NCI-H2081 (cell line): Measurements from ENCODE around the gene ZNF83.
"Not testable (repeated sequence)": the region's sequence is repeated elsewhere in the genome, so short reads cannot be mapped to it uniquely, and the experiment has no call there.

Experiments used
- DNase-seq, 2 experiments: peaks; one replicate each; lab custom pipeline; 2025; lab: John Stamatoyannopoulos, UW

Gene ZNF83

DNA sequence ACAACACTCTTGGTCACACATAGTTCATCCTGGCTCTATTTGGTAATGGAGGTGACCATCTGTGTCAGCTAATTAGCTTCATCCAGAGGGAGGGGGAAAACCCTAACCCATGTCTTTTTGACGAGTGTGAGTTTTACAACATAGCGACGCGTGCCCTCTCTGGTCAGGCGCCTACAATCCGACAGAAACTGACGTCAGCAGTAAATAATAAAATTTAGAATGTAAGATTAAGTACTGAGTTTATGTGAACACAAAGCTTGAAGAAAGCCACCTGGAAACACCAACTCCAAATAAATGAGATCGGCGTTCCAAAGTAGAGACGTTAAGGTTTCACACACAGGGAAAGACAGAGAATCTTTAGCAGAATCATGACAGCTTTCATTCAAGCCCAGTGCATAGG is 1.8 kb upstream of the ZNF83 start:
- DNase-seq = no peak

DNA sequence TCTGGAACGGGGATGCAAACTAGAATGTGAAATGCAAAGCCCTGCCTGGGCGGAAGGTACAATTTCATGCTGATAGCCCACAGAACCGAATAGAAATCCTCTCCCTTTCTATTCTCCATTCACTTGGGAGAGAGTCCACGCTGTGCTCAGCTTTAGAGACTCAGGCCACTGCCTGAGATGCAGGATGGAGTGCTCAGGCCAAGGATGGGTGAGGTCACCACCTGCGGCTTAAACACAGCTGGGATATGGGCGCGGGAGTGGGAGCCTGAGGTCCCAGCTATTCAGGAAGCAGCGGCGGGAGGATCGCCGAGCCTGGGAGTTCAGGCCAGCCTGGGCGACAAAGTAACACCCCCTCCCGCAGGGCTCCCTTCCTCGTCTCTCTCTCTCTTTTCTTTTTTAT is 446 bp upstream of the ZNF83 start:
- DNase-seq = no peak

DNA sequence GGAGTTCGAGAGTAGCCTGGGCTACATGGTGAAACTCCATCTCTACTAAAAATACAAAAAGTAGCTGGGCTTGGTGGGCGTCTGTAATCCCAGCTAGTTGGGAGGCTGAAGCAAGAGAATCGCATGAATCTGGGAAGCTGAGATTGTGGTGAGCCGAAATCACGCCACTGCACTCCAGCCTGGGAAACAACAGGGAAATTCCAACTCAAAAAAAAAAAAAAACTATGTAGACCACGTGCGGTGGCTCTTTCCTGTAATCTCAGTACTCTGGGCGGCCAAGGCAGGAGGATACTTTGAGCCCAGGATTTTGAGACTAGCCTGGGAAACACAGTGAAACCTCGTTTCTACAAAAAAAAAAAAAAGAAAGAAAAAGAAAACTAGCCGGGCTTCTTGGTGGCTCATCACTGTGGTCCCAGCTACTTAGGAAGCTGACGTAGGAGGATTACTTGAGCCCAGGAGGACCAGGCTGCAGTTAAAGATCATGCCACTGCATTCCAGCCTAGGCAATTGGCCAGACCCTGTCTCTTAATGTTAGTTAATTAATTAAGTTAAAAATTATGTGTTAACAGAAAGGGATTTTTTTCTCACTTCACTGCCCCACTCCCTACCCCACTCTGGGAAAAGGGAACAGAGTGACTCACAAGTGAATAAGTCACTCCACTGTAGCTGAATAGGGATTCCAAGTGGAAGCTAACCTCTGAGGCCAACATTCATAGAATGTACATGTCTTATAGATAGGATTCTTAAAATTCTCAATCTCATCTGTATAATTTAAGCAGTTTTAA is 2.2 kb downstream of the ZNF83 start:
- DNase-seq = no peak

DNA sequence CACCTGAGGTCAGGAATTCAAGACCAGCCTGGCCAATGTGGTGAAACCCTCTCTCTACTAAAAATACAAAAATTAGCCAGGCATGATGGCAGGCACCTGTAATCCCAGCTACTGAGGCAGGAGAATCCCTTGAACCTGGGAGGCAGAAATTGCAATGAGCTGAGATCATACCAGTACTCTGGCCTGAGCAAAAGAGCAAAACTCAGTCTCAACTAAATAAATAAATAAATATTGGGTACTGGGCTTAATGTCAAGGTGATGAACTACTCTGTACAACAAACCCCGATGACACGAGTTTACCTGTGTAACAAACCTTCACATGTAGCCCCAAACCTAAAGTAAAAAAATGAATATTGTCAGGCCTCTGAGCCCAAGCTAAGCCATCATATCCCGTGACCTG is 10.7 kb downstream of the ZNF83 start:
- DNase-seq = not testable (repeated sequence)

DNA sequence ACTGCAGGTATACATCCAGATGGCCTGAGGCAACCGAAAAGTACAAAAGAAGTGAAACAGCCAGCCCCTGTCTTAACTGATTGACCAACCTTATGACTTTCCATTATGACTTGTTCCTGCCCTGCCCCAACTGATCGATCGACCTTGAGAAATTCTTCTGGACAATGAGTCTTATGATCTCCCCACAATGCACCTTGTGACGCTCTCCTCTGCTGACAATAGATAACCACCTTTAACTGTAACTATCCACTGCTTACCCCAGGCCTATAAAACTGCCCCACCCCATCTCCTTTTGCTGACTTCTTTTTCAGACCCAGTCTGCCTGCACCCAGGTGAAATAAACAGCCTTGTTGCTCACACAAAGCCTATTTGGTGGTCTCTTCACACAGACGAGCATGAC is 11.2 kb downstream of the ZNF83 start:
- no peak for DNase-seq

DNA sequence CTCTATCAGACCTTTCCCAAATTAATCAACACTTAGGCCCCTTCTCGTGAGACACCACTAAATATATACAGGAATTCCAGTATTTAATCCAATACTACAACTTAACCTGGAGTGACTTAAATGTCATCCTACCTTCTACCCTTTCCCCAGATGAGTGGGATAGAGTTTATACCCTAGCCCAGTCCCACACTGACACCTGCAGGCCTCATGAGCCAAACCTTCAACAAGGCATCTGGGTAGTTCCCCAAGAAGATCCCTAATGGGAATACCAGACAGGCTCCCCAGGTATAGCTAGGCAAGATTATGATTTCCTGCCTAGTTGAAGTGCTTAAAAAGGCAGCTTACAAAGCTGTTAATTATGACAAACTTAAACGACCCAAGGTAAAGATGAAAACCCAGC is 15.9 kb downstream of the ZNF83 start:
- no peak for DNase-seq

DNA sequence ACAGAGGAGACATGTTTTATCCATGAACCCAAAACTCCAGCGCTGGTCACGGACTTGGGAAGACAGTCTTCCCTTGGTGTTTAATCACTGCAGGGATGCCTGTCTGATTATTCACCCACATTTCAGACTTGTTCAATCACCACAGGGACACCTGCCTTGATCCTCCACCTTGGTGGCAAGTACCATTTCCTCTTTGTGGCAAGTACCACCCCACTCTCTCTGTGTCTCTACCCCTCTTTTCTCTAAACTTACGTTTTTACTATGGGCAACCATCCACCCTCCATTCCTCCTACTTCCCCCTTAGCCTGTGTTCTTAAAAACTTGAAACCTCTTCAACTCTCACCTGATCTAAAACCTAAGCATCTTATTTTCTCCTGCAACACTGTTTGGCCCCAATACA is 16.8 kb downstream of the ZNF83 start:
- no peak for DNase-seq

DNA sequence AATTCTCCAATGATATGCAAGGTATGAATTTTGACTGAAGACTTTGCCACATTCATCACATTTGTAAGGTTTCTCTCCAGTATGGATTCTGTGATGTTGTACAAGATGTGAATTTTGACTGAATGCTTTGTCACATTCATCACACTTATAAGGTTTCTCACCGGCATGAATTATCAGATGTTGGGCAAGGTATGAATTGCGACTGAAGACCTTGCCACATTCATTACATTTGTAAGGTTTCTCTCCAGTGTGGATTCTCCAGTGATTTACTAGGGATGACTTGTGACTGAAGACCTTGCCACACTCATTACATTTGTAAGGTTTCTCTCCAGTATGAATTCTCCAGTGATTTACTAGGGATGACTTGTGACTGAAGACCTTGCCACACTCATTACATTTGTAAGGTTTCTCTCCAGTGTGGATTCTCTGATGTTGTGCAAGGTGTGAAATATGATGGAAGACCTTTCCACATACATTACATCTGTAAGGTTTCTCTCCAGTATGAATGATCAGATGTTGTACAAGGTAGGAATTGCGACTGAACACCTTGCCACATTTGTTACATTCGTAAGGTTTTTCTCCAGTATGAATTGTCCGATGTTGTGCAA is 24.8 kb downstream of the ZNF83 start:
- no peak for DNase-seq

DNA sequence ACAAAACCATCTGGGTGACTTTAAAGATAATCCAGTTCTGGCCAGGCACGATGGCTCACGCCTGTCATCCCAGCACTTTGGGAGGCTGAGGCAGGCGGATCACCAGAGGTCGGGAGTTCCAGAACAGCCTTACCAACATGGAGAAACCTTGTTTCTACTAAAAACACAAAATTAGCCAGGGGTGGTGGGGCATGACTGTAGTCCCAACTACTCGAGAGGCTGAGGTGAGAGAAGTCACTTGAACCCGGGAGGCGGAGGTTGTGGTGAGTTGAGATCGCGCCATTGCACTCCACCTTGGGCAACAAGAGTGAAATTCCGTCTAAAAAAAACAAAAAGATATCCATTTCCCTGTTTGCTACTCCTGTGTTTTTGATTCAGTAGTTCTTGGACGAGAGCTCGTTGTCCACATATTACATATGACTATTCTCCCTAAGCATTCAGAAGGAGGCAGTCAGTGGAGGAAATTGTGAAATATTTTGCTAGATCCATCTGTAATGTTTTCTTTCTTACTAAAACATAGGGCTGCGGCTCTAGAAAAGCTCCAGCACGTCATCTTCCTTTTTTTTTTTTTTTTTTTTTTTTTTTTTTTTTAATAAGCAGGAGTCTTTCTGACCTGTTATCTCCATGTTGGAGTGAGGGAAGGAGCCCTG is 34.5 kb downstream of the ZNF83 start:
- no peak for DNase-seq

DNA sequence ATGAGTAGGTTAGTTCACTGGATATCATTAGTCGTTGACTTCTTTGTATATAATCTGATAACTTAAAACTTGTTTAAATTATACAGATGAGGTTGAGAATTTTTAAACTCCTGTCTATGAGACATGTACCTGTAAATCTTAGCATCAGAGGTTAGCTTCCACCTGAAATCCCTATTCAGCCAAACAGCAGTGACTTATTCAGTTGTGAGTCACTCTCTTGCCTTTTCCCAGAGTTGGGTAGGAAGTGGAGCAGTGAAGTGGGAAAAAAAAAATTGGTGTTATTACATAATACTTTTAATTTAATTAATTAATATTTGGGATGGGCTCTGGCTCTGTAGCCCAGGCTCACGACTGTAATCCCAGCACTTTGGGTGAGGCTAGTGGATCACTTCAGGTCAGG is 35.2 kb downstream of the ZNF83 start:
- DNase-seq = no peak

DNA sequence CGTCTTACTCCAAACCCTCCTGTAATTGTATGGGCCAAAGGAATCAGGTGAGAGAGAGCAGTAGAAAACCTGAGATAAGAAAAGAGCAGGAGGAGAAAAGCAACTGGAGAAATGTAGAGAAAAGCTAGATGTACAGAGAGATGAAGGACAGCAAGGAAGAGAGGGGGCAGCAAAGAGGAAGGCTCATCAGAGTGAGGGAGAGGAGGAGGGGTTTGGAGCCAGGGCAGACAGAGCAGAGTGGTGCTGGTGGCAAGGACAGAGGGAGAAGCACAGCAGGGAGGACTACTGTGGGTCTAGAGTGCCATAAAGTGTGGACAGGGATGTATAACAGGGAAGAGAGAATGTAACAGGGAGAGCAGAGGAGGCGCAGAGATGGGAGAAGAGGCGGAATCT is 36.2 kb downstream of the ZNF83 start:
- not testable (repeated sequence) for DNase-seq

DNA sequence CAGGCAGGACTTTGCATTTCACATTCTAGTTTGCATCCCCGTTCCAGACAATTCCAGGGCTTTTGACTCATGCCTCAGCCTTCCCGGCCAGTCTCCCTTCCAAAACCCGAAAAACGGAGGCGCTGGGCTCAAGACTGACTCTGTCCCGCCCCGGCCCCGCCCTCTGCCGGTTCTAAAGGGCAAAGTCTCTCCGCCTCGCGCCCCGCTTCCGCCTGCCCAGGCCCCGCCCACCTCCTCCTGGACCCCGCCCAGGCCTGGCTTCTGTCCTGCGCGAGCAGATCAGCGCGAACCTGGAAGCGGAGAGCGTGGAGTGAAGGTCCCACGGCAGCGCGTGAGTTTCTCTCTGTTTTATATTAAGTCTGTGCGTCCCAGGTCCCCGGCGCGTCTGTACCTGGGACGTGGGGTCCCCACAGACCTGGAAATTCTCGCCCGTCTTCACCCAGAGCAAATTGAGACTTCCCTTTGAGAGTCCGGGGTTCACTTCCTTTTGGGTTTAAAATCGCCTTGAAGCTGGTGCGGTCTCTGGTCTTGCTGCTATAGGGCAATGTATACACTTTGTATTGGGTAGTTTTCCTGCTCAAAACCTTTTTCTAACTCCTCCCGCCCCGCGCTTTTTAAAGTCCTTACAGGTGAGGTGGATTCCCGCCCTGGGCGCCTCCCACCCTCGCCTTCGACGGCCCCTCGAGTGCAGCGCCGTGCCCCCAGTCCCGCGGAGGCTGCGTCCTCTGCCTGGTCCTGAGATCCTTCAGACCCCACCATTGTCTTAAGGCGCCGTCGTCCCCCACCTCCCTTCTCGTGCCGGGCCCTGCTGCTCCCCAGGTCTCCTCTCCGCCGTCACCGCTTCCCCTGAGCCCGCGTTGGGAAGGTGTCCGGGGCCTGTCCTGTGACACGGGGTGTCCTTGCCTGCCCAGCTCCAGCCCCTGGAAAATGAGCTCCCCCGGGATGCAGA is 36.9 kb downstream of the ZNF83 start:
- DNase-seq = peak; percentile 73 to 78

DNA sequence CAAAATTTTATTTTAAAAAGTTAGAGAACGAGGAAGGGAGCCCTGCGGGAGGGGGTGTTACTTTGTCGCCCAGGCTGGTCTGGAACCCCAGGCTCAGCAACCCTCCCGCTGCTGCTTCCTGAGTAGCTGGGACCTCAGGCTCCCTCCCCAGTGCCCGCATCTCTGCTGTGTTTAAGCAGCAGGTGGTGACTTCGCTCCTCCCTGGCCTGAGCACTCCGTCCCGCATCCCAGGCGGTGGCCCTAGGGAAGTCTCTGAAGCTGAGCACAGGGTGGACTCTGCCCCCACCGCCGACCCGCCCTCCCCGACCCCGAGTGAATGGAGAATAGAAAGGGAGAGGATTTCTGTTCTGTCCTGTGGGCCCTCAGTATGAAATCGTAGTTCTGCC is 37.5 kb downstream of the ZNF83 start:
- no peak for DNase-seq

DNA sequence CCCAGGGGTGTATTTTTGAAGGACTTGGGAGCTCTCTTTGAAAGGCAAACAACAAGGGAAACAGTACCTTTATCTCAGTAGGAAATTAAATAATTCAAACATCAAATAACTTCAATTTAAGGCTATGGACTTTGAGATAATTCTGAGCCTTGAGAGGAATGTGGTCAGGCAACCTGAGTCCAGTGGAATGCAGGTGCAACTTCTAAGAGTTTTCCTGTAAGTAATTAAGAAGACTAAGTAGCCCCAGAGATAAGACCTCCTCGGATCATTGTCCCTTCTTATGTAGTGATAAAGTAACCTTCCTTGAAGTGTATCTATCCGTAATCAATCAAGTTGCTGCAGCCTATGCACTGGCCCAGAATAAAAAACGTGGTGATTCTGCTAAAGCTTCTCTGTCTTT is 38.9 kb downstream of the ZNF83 start:
- no peak for DNase-seq

DNA sequence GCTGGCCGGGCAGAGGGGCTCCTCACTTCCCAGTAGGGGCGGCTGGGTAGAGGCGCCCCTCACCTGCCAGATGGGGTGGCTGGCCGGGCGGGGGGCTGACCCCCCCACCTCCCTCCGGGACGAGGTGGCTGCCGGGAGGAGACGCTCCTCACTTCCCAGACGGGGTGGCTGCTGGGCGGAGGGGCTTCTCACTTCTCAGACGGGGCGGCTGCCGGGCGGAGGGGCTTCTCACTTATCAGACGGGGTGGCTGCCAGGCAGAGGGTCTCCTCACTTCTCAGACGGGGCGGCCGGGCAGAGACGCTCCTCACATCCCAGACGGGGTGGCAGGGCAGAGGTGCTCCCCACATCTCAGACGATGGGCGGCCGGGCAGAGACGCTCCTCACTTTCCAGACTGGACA is 44.7 kb downstream of the ZNF83 start:
- not testable (repeated sequence) for DNase-seq

DNA sequence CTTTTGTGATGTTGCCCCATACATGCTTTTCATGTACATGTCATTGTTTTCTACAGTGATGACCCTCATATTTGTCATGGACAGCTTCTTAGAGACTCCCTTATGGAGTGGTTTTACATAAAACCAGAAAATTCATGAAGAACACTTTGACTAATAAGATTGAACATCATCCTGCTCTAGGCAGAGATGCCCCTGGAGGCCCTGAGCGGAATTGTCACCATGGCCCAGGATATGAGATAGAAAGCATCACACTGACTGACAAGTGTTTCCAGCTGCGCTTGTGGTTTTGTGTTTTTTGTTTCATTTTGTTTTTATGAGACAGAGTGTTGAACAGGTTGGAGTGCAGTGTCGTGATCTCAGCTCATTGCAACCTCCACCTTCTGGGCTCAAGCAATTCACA is 45.9 kb downstream of the ZNF83 start:
- DNase-seq = no peak

DNA sequence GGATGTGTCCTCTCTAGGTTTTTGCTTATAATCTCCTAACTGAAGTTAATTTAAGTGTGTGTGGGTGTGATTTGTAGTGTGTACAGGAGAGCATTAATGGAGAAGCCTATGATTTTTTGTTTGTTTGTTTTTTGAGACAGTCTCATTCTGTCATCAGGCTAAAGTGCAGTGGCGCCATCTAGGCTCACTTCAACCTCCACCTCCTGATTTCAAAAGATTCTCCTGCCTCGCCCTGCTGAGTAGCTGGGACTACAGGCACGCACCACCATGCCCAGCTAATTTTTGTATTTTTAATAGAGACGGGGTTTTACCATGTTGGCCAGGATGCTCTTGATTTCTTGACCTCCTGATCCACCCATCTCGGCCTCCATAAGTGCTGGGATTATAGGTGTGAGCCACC is 47.4 kb downstream of the ZNF83 start:
- no peak for DNase-seq

DNA sequence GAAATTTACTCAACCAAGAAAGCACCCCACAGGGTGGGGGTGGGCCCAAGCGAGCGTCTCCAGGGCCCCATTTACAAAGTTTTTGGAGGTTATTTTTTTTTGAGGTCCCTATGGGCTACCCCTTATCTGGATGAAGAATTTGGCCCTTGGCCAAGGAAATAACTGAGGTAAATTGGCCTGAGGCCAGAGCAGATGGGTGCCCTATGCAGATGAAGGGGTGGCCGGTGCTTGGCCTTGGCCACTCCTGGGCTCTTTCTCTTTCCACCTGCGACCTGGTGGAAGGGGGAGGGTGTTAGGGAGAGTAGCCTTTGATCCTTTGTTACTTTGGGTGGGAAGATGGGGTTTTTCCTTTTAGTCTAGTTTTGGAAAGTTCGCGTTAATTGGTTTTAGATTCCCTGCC is 52.6 kb downstream of the ZNF83 start:
- no peak for DNase-seq

DNA sequence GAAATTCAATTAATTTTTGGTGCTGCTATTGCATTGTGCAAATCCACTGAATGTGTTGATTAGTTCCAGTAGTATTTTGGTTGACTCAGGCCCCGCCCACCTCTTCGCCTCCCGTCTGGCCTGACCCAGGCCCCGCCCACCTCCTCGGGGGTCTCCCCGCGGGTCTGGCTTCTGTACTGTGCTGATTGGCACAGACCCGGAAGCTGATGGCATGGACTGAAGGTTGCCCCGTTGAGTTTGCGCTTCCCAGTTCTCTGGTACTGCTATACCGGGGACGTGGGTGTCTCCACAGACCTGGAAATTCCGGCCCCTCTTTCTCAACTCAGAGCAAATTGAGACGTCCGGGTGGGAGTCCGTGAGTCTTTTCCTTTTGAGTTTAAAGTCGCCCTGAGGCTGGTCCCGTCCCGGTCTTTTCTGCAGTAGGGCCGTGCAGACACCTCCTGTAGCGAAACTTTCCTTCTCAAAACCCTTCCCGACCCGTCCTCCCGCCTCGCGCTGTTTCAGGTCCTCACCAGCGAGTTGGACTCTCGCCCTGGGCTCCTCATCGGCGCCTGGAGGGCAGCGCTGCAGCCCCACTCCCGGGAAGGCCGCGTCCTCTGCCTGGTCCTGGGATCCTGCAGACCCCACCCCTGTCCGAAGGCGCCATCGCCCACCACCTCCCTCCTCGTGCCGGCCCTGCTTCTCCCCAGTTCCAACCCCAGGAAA is 53.3 kb downstream of the ZNF83 start:
- DNase-seq = no peak

DNA sequence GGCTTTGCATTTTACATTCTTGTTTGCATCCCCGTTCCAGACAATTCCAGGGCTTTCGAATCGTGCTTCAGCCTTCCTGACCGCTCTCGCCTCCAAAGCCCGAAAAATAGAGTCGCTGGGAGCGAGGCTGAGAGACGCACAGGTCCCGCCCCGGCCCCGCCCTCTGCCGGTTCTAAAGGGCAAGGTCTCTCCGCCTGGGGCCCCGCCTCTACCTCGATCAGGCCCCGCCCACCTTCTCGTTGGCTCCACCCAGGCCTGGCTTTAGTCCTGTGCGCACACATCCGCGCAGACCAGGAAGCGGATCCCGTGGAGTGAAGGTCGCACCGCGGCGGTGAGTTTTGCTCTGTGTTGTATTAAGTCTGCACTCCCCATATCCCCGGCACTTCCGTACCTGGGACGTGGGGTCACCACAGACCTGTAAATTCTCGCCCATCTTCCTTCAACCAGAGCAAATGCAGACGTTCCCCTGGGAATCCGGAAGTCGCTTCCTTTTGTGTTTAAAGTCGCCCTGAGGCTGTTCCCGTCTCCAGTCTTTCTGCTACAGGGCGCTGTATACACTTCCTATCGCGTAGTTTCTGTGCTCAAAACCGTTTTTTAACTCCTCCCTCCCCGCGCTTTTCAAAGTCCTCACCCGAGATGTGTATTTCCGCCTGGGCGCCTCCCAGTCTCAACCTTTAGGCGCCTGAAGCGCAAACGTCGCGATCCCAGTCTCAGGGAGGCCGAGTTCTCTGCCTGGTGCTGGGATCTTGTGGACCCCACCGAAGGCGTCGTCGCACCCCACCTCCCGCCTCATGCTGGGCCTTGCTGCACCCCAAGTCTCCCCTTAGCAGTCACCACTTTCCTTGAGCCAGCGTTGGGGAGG is 67.9 kb downstream of the ZNF83 start, which contains the start of gene ZNF701:
ZNF701 (plus strand) TSS at position 288 of the 862 bp plus-strand sequence. CDS start 3,861 bp downstream, outside the sequence.
- peak; percentile 86 to 93 for DNase-seq

DNA sequence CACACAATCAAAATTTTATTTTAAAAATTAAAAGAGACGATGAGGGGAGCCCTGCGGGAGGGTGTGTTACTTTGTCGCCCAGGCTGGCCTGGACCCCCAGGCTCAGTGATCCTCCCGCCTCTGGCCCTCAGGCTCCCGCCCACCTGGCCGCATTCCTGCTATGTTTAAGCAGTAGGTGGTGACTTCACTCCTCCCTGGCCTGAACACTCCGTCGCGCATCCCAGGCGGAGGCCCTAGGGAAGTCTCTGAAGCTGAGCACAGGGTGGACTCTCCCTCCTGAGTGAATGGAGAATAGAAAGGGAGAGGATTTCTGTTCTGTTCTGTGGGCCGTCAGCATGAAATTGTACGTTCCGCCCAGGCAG is 68.5 kb downstream of the ZNF83 start:
- DNase-seq = peak in 1 of 2 experiments; percentile 18
